Ectodermal cell (in vitro differentiated cells): ENCODE data around the gene KCNQ5.

Experiments
- H3K27ac ChIP-seq: 2 replicates; pipeline ENCODE4 v1.7.0; 2013; ENCODE audit warnings: mild to moderate bottlenecking, low read depth, low read length; ENCODE audit not compliant: insufficient read depth, poor library complexity, severe bottlenecking
- H3K27me3 ChIP-seq: 2 replicates; pipeline ENCODE4 v1.7.0; 2013; ENCODE audit warnings: mild to moderate bottlenecking, low read length; ENCODE audit not compliant: insufficient read depth, control insufficient read depth, poor library complexity, severe bottlenecking
- H3K36me3 ChIP-seq: one replicate; pipeline ENCODE4 v1.7.0; 2013; ENCODE audit warnings: low read length; ENCODE audit not compliant: control insufficient read depth, insufficient read depth
- H3K4me1 ChIP-seq: one replicate; pipeline ENCODE4 v1.7.0; 2013; ENCODE audit warnings: low read length; ENCODE audit not compliant: control insufficient read depth, insufficient read depth
- H3K4me3 ChIP-seq: 2 replicates; pipeline ENCODE4 v1.7.0; 2013; ENCODE audit warnings: low read depth, low read length, control low read depth; ENCODE audit not compliant: insufficient read depth
- H3K9me3 ChIP-seq: 2 replicates; pipeline ENCODE4 v1.7.0; 2013; ENCODE audit warnings: mild to moderate bottlenecking, low read length, moderate library complexity; ENCODE audit not compliant: control insufficient read depth
- WGBS, 2 experiments: methylation state at CpG; one replicate each; pipeline ENCODE4 v1.1.7; 2013; ENCODE audit warnings: missing lambda C conversion rate in 2 of 2; 5-methylcytosine and 5-hydroxymethylcytosine counted together

Gene KCNQ5

DNA sequence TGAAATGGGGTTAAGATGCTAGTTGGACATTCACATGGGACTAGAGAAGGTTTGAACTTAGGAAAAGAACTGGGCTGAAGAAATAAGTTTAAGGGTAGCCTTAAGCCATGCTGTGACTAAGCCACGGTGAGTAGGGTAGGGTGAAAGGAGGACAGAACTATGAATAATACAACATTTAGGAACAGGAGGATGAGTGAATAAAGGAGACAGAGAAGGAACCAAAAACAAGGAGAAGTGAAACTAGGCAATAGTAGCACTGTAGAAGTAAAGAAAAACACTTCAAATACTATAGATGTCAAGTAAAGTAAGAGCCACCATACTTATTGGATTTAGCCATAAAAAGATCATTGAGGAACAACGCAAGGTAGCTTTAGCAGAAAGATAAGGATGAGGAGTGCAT, 111.2 kb downstream of the KCNQ5 start:
- Histone ChIP-seq H3K4me1 (no peaks in the 10 kb centered on the region), H3K27me3 (no peaks in the 10 kb centered on the region), H3K9me3 (no peaks in the 10 kb centered on the region), H3K36me3 (no peaks in the 10 kb centered on the region), H3K4me3 (no peak overlapping the region), H3K27ac (no peak overlapping the region)
- WGBS, 2 experiments: 95 to 97% methylated on average over 2 of the region's 2 CpGs

DNA sequence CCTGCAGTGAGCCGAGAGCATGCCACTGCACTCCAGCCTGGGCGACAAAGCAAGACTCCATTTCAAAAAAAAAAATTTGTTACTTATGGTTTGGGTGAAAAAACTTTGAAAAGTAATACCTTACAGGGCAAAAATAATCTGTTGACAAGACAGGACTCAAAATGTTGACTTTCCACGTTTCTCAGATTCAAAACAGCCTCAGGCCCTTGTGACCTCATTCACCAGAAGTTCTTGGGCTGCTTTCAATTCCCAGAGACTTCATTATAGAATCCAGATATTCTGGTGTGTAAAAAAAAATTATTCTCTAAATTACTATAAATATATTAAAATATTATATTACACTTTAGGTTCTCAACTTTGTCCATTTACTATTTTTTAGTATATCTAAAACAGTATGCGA, 116.2 kb downstream of the KCNQ5 start:
- Histone ChIP-seq H3K27me3 (no peaks in the 10 kb centered on the region), H3K36me3 (no peaks in the 10 kb centered on the region), H3K9me3 (no peaks in the 10 kb centered on the region), H3K4me1 (no peaks in the 10 kb centered on the region), H3K4me3 (no peak overlapping the region), H3K27ac (no peak overlapping the region)
- WGBS, 2 experiments: 83 to 97% methylated on average over 3 of the region's 4 CpGs

DNA sequence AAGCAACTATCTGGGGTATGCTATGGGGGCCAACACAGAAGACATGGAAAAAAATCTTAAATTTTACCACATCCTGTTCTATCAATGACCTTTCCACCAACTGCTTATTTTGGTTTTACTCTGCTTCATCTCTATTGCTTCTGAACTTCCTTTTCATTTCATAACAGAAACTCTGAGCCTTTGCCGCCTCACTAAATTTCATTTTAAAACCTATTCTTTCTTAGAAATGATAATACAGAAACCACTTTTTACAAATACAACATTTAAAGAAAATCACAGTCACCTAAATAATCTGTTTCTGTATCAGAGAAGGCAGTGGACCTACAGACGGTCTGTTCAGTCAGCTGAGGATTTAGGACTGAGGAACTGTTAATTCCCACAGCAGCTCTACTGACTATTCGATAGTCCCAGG, 117.5 kb downstream of the KCNQ5 start:
- Histone ChIP-seq H3K27ac (no peak overlapping the region), H3K27me3 (no peaks in the 10 kb centered on the region), H3K9me3 (no peaks in the 10 kb centered on the region), H3K4me1 (no peaks in the 10 kb centered on the region), H3K36me3 (no peaks in the 10 kb centered on the region), H3K4me3 (no peak overlapping the region)
- 89 to 97% methylated on average over 2 of the region's 3 CpGs for WGBS, 2 experiments

DNA sequence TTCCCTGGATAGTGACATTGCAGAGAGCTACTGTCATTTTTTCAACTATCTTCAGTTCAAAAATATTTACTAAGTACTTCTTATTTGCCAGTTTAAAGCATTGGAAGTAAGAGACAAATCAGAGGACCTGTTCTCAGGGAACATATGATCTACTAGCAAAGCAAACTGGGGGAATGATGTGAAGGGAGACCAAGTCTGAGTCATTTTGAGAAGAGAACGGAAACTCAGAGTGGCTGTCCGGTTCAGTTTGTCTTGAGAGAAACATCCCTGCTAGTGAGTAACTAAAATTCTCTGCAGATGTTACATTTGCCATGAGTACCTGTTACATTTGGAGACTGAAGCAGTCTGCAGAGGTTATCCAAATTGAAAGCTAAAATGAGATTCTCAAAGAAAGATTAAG, 118.3 kb downstream of the KCNQ5 start:
- H3K4me3 ChIP-seq: no peak overlapping the region
- H3K27ac ChIP-seq: no peak overlapping the region
- no peaks in the 10 kb centered on the region for H3K27me3 ChIP-seq
- H3K36me3 ChIP-seq: no peaks in the 10 kb centered on the region
- H3K4me1 ChIP-seq: no peaks in the 10 kb centered on the region
- H3K9me3 ChIP-seq: no peaks in the 10 kb centered on the region
- 94 to 100% methylated on average over 2 of the region's 2 CpGs for WGBS, 2 experiments

DNA sequence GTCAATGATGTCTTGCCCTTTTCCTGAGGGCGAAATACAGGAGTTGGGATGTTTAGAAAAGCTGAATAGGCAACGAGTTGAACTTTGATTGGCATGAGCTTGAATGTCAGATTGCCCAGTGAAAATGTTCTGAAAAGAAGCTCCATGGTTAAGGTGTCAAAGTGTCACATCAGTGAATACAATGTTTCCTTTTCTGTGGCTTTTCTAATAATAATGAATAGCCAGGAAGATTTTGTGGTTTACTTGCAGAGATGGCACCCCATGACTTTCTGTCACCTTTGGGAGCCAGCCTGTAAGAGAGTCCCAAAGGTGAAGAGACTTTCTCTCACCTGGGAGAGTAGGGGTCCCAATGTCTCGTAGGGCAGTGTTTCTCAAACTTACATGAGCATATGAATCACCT, 119.2 kb downstream of the KCNQ5 start:
- Histone ChIP-seq H3K9me3 (no peaks in the 10 kb centered on the region), H3K27me3 (no peaks in the 10 kb centered on the region), H3K4me3 (no peak overlapping the region), H3K36me3 (no peaks in the 10 kb centered on the region), H3K4me1 (no peaks in the 10 kb centered on the region), H3K27ac (no peak overlapping the region)
- WGBS, 2 experiments: 87 to 91% methylated on average over 3 of the region's 3 CpGs

DNA sequence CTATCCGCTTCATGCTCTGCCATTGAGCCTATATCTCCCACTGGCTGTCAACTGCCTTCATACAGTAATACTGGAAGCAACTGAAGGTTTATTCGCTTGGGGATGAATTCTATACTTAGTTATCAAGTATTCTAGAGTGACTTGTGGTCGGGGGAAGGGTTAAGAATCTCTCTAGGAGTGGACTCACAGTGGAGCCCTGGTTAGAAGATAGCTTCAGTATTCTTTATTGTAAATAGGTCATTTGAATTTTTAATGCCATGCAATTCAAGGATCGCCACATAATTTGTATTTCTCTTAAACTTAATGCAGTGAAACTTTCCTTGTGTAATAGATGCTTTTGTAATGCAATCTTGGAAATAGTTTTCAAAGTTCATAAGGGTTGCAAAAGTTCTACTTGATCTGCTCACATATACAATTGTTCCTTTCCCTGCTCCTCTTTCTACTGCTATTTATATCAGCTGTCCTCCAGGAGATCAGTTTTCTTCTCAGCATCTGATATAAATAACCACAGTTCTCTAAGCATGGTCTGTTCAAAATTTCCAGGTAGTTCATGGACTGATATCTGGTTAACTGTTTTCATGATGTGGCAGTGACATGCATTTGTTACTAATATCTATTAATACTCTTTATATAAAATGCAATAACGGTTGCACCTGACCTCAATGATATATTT, 120.3 kb downstream of the KCNQ5 start:
- Histone ChIP-seq H3K4me3 (no peak overlapping the region), H3K9me3 (no peaks in the 10 kb centered on the region), H3K27me3 (no peaks in the 10 kb centered on the region), H3K36me3 (no peaks in the 10 kb centered on the region), H3K27ac (no peak overlapping the region), H3K4me1 (no peaks in the 10 kb centered on the region)
- 80 to 86% methylated on average over 3 to 4 of the region's 5 CpGs for WGBS, 2 experiments

DNA sequence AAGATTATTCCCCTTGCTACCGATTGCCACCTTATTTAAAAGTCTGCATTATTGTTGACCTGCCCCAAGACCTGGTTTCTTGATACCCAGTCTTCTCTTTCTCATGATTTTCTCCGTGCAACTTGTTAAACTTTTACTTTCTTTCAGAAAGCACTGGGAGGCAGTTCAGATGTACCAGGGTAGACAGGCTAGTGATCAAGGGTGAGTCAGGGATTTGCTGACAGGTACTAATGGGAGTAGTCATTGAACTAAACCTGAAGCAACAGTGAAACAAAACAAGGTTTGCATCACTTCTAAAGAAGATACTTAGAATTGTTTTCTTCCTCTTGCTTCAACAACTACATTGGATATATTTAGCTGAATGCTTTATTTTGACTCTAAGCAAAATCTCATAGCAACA, 124.4 kb downstream of the KCNQ5 start:
- WGBS, 2 experiments: 90 to 94% methylated on average over 2 of the region's 2 CpGs
- Histone ChIP-seq H3K9me3 (no peaks in the 10 kb centered on the region), H3K36me3 (no peaks in the 10 kb centered on the region), H3K4me3 (no peak overlapping the region), H3K27ac (no peak overlapping the region), H3K27me3 (no peaks in the 10 kb centered on the region), H3K4me1 (no peaks in the 10 kb centered on the region)

DNA sequence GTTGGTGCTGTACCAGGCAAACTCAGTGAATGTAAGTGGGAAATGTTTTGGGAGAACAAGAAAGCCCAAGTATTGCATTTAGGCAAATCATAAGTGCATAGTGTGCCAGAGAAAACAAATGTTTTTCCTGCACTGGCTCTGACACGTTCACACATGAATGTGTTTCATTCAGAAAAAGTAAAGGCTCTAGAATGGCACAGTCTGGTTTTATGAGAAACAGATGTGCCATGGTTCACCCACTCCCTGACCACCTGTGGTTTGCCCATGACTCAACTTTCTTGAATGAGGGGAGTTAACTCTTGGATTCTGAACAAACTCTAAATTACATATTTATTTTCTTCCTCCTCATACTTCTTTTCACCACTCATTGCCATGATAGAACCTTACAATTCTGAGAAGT, 126.9 kb downstream of the KCNQ5 start:
- no peaks in the 10 kb centered on the region for H3K27me3 ChIP-seq
- H3K4me3 ChIP-seq: no peak overlapping the region
- H3K36me3 ChIP-seq: no peaks in the 10 kb centered on the region
- H3K4me1 ChIP-seq: no peaks in the 10 kb centered on the region
- 26 to 28% methylated on average over 1 of the region's 1 CpG for WGBS, 2 experiments
- no peak overlapping the region for H3K27ac ChIP-seq
- H3K9me3 ChIP-seq: no peaks in the 10 kb centered on the region

DNA sequence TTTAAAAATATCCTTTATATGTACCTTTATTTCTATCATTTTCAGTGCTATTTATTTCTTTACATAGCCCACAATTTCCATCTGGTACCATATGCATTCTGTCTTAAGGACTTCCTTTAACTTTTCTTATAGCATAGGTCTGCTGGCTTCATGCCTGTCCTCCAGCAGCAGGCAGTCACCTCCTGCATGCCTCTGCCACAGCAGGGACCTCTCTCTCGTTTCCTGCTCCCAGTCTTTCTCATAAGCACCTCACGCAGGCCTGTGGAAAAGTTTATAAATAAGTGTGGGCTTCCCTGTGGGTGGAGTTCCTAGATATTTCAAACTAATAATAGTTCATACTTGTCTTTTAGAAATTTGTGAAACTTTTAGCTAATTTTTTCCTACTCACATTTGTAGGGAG, 133.9 kb downstream of the KCNQ5 start:
- WGBS, 2 experiments: 60 to 71% methylated on average over 1 of the region's 2 CpGs
- no peaks in the 10 kb centered on the region for H3K27me3 ChIP-seq
- H3K4me3 ChIP-seq: no peak overlapping the region
- no peaks in the 10 kb centered on the region for H3K36me3 ChIP-seq
- no peaks in the 10 kb centered on the region for H3K9me3 ChIP-seq
- no peak overlapping the region for H3K27ac ChIP-seq
- H3K4me1 ChIP-seq: no peaks in the 10 kb centered on the region

DNA sequence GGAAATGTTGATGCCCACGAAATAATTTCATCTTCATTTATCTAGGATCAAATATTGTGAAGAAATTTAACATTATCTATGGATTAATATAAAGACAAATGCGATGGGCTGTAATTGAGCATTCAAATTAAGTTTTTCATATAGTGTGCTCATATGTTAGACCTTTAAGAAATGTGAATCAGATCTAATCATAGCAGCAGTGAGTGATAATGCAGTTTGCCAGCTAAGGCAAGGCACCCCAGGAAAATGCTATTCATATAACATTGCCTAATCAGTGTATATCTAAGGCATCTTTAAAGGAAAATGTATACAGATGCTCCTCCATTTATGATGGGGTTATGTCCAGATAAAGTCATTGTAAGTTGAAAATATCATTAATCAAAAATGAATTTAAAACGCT, 135.2 kb downstream of the KCNQ5 start:
- Histone ChIP-seq H3K4me1 (no peaks in the 10 kb centered on the region), H3K36me3 (no peaks in the 10 kb centered on the region), H3K9me3 (no peaks in the 10 kb centered on the region), H3K4me3 (no peak overlapping the region), H3K27ac (no peak overlapping the region), H3K27me3 (no peaks in the 10 kb centered on the region)
- 94 to 100% methylated on average over 2 of the region's 3 CpGs for WGBS, 2 experiments

DNA sequence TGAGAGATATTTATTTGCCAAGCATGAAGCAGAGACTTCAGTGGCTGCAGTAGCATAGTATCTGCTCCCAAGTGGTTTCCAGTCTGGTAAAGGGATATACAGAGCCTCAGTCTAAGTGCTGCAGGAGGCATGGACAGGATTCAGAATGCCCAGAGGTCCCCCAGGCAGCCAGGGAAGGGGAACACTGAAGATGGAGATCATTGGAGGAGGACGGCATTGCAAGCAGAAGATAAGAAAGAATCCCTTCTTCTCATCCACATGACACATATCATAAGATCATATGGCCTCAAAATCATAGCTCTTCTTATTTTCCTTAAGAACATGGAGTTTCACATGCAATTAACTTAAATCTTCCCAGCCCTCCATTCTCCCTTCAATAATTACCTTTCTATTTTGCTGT, 136.1 kb downstream of the KCNQ5 start:
- no peaks in the 10 kb centered on the region for H3K4me1 ChIP-seq
- H3K27ac ChIP-seq: no peak overlapping the region
- no peak overlapping the region for H3K4me3 ChIP-seq
- no peaks in the 10 kb centered on the region for H3K27me3 ChIP-seq
- no peaks in the 10 kb centered on the region for H3K36me3 ChIP-seq
- WGBS, 2 experiments: 84 to 96% methylated on average over 1 of the region's 1 CpG
- H3K9me3 ChIP-seq: no peaks in the 10 kb centered on the region
